Psoas muscle (tissue), 8 donors: ENCODE measurements around the gene DHX32. TPM values are rescaled to one million over a fixed set of nuclear protein-coding genes. Genes with fewer than 3 reads are reported as not detected.

Source experiments
- ATAC-seq, 4 donors: fragments of 200-7000 bp; cut with Tn5 transposase; one replicate each; pipeline ENCODE4 v1.9.1; 2020; ENCODE audit warnings: moderate library complexity in 3 of 4, mild to moderate bottlenecking in 2 of 4
- DNase-seq, 2 donors: peaks; one replicate each; pipeline ENCODE4 v3.0.0-alpha.2; 2020
- H3K27ac ChIP-seq: fragments of 200-600 bp; one replicate; pipeline ENCODE4 v1.8.0; 2022
- H3K27me3 ChIP-seq, 3 donors: fragments of 200-600 bp in 1 of 3; one replicate each; pipeline versions ENCODE4 v1.6.1 to v1.8.0; 2013 to 2022; ENCODE audit warnings: low read length in 2 of 3, mild to moderate bottlenecking in 2 of 3, moderate library complexity in 1 of 3; ENCODE audit not compliant: insufficient read depth in 3 of 3
- H3K36me3 ChIP-seq, 2 donors: fragments of 200-600 bp in 1 of 2; one replicate each; pipeline versions ENCODE4 v1.6.1 to v1.8.0; 2013 to 2022; ENCODE audit warnings: low read depth in 1 of 2, mild to moderate bottlenecking in 1 of 2, moderate library complexity in 1 of 2; ENCODE audit not compliant: insufficient read depth in 1 of 2
- H3K4me1 ChIP-seq: fragments of 200-600 bp; one replicate; pipeline ENCODE4 v1.8.0; 2022
- H3K4me3 ChIP-seq: fragments of 200-600 bp; one replicate; pipeline ENCODE4 v1.8.0; 2022; ENCODE audit warnings: mild to moderate bottlenecking
- H3K9me3 ChIP-seq: fragments of 200-600 bp; one replicate; pipeline ENCODE4 v1.8.0; 2022
- WGBS, 3 donors: extraction: QIAGEN DNeasy Blood & Tissue Kit; methylation state at CpG; one replicate each; pipeline versions ENCODE4 v1.1.6 to v1.1.7; 2013; 5-methylcytosine and 5-hydroxymethylcytosine counted together
- intact Hi-C, 2 donors: fragments of 100-400 bp; cut with DNase I; formaldehyde crosslinking; loops; one replicate each; pipeline versions ENCODE4 v1.11.0 to v1.14.2; 2022
- polyA plus RNA-seq, 3 donors: library from polyadenylated mRNA; stranded (reverse); fragments of 200-250 nt; gene quantifications; one replicate each; pipeline ENCODE4 v1.2.3, GENCODE V29; 2013
- total RNA-seq, 4 donors: library from RNA; stranded (reverse); fragmentation: NEBNext Ultra II Directional in 2 of 4; extraction: Animal tissue kit (Norgen Biotek cat#: 25700) in 2 of 4; gene quantifications; one replicate each; pipeline versions ENCODE4 v1.2.1 to v1.2.4, GENCODE V29; 2021 to 2023
- TF ChIP-seq, protein P1 (sequence below): fragments of 200-600 bp; IDR thresholded peaks from one replicate; pipeline ENCODE4 v1.8.0; 2022; ENCODE audit warnings: antibody characterized with exemption
- donor health status: healthy with polysubstance abuse.
- donor health status: DM: no; HTN: no; CAD: no; lungs with moderate emphysema.
- donor health status: Bipolar disorder and iron deficiency.
- donor health status: healthy.
- donor health status: DM: yes; HTN: yes; CAD: no.
- donor health status: DM: no; HTN: no; CAD: no.
- donor health status: DM: no; HTN: no; CAD: no.
- donor health status: DM: yes; HTN: yes; CAD: no.

The DHX32 gene
- total and polyA plus RNA-seq, 7 donors, result 20.2 to 47.7 (median 32.1) TPM

DNA sequence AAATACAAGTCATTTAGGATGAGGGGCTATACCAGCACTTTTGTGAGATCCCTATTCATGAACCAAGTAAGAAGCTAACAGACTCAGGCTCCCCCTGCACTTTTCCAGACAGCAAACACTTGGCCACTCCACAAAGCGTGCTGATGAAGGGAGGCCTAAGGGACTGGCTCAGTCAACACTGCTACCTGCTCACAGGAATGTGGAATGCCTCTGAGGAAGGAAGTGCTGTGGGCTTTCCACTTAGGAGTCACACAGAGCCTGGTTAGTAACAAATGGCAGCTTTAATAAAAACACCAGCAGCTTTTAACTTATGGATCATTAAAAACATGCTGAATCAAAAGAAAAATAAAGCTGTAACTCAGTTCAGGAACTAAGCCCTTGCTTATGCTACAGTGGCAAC lies 73.0 kb downstream of the DHX32 start:
- ATAC-seq (no peak), DNase-seq (no peak)
- Histone ChIP-seq H3K27me3 (no peaks in the 10 kb centered on the region), H3K4me3 (no peak overlapping the region), H3K27ac (no peak overlapping the region), H3K36me3 (peaks cover 11 to 99% of the 10 kb centered on the region in 2 donors), H3K9me3 (no peaks in the 10 kb centered on the region), H3K4me1 (no peaks in the 10 kb centered on the region)
- intact Hi-C loops, result no loop called here
- TF ChIP-seq, protein P1, sequence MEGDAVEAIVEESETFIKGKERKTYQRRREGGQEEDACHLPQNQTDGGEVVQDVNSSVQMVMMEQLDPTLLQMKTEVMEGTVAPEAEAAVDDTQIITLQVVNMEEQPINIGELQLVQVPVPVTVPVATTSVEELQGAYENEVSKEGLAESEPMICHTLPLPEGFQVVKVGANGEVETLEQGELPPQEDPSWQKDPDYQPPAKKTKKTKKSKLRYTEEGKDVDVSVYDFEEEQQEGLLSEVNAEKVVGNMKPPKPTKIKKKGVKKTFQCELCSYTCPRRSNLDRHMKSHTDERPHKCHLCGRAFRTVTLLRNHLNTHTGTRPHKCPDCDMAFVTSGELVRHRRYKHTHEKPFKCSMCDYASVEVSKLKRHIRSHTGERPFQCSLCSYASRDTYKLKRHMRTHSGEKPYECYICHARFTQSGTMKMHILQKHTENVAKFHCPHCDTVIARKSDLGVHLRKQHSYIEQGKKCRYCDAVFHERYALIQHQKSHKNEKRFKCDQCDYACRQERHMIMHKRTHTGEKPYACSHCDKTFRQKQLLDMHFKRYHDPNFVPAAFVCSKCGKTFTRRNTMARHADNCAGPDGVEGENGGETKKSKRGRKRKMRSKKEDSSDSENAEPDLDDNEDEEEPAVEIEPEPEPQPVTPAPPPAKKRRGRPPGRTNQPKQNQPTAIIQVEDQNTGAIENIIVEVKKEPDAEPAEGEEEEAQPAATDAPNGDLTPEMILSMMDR, result no peak
- 88 to 96% (median 89%) methylated on average over 1 of the region's 1 CpG for WGBS, 3 donors

DNA sequence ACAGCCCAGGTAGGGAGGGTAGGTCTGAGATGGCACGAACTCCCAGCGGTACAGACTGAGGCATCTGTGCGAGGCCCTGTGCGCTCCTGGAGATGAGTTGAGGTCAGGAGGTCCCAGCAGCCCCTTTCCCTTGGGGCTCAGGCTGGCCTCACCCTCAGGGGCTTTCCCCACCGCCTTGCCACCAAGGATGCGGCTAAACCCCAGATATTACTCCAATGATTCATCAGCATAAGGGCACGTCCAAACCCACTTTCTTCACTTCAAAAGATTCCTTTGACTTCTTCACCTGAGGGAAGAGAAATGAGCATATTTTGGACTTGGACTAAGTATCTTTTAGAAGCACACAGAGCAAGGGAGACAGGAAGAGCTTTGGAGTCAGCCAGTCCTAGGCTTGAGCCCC lies 78.4 kb downstream of the DHX32 start:
- H3K4me1 ChIP-seq, result no peaks in the 10 kb centered on the region
- DNase-seq (no peak), ATAC-seq (no peak)
- TF ChIP-seq, protein P1, result no peak
- no peak overlapping the region for H3K27ac ChIP-seq
- peaks cover 13 to 98% of the 10 kb centered on the region in 2 donors for H3K36me3 ChIP-seq
- intact Hi-C loops, result no loop called here
- WGBS, 3 donors, result 93 to 95% (median 94%) methylated on average over 7 of the region's 7 CpGs
- no peaks in the 10 kb centered on the region for H3K9me3 ChIP-seq
- H3K4me3 ChIP-seq, result no peak overlapping the region
- H3K27me3 ChIP-seq, result no peaks in the 10 kb centered on the region

DNA sequence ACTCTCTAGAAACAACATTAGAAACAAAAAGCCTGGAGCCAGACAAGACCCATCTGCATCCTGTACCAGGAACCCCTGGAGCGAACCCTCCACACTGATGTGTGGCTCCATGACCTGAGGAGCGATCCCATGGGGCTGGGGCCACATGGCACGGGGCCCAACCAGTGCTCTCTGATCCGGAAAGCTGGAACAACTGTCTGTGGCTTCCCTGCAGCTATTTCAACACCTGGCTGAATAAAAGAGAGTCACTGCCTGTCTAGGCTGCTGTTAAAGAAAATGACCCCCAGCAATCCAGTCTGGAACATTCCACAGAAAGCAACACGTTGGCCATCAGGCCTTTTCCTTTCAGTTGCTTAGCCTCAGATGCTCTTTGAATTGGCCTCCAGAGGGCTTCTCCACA lies 79.0 kb downstream of the DHX32 start:
- DNase-seq (no peak), ATAC-seq (no peak)
- peaks cover 12 to 98% of the 10 kb centered on the region in 2 donors for H3K36me3 ChIP-seq
- WGBS, 3 donors, result 67 to 77% (median 76%) methylated on average over 5 of the region's 5 CpGs
- no peak overlapping the region for H3K4me3 ChIP-seq
- no peaks in the 10 kb centered on the region for H3K9me3 ChIP-seq
- intact Hi-C loops, result no loop called here
- no peak overlapping the region for H3K27ac ChIP-seq
- H3K27me3 ChIP-seq, result no peaks in the 10 kb centered on the region
- TF ChIP-seq, protein P1, result no peak
- H3K4me1 ChIP-seq, result no peaks in the 10 kb centered on the region

DNA sequence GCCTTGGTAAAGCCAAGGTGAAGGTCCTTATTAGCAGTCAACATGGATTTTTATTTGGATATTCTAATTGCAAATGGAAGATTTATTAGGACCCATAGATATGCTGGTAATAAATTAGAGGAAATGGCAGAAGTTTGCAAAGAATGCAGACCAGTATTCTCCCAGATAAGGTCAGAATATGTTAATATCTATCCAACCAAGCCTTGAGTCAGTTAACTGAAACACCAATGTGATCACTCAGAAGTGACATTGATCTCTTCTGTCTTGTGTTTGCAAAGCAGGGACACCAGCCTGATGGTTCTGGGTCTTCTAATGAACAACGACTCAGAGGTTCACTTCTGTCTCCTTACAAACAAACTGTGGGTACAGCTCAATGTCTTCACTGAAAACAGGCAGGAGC lies 79.5 kb downstream of the DHX32 start:
- intact Hi-C loops, result no loop called here
- H3K36me3 ChIP-seq, result peaks cover 9 to 96% of the 10 kb centered on the region in 2 donors
- 93 to 96% (median 96%) methylated on average over 1 of the region's 1 CpG for WGBS, 3 donors
- H3K4me3 ChIP-seq, result no peak overlapping the region
- ATAC-seq (no peak), DNase-seq (no peak)
- H3K27me3 ChIP-seq, result no peaks in the 10 kb centered on the region
- H3K4me1 ChIP-seq, result no peaks in the 10 kb centered on the region
- no peak overlapping the region for H3K27ac ChIP-seq
- TF ChIP-seq, protein P1, result no peak
- H3K9me3 ChIP-seq, result no peaks in the 10 kb centered on the region

DNA sequence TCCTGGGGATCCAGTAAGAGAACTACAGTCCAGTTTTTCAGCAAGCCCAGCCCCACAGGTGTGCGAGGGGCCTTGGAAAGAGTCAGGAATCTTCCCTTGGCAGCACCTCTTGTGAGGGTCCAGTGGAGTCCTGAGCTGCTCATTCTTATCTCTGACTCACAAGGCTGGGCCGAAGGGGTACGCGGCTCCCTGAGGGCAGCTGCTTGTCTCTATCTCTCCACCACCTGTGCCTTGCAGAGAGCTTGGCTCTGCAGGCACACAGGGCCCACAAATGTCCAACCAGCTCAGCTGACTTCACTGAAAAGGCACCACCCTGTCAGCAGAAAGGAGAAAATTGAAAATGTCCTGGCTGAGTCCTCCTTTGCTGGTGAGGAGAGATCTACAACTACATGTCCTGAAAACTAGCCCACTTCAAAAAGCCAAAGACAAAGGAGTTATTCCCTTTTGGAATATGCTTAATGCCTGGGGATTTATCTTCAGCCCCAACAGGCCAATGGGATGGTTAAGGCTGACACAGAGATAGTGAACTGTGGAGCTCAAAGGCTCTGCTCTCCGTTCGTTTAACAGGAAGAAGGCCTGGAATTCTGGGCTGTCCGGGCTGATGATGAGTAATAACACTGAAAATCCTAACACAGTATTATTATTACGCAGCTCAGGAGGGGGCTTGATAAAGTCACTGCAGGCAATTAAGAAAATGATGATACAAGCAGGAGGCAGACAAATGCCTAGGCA lies 81.5 kb downstream of the DHX32 start:
- H3K9me3 ChIP-seq, result no peaks in the 10 kb centered on the region
- no peak for ATAC-seq
- intact Hi-C loops, result no loop called here
- H3K27me3 ChIP-seq, result no peaks in the 10 kb centered on the region
- 87 to 95% (median 93%) methylated on average over 8 of the region's 8 CpGs for WGBS, 3 donors
- H3K4me1 ChIP-seq, result no peaks in the 10 kb centered on the region
- no peak overlapping the region for H3K27ac ChIP-seq
- H3K4me3 ChIP-seq, result no peak overlapping the region
- peaks cover 7 to 96% of the 10 kb centered on the region in 2 donors for H3K36me3 ChIP-seq
- no peak for DNase-seq
- TF ChIP-seq, protein P1, result no peak
